Bone marrow (tissue), 2 donors: ENCODE measurements around the gene RABGAP1.

Source experiments
- DNase-seq, 2 donors: peaks; one replicate each; lab custom pipeline; 2025; lab: John Stamatoyannopoulos, UW

RABGAP1 gene

GRCh38 chr9:123008909-123009308 is 68.1 kb downstream of the RABGAP1 start:
- no peak for DNase-seq

GRCh38 chr9:123011380-123011779 is 70.6 kb downstream of the RABGAP1 start:
- no peak for DNase-seq

DNA sequence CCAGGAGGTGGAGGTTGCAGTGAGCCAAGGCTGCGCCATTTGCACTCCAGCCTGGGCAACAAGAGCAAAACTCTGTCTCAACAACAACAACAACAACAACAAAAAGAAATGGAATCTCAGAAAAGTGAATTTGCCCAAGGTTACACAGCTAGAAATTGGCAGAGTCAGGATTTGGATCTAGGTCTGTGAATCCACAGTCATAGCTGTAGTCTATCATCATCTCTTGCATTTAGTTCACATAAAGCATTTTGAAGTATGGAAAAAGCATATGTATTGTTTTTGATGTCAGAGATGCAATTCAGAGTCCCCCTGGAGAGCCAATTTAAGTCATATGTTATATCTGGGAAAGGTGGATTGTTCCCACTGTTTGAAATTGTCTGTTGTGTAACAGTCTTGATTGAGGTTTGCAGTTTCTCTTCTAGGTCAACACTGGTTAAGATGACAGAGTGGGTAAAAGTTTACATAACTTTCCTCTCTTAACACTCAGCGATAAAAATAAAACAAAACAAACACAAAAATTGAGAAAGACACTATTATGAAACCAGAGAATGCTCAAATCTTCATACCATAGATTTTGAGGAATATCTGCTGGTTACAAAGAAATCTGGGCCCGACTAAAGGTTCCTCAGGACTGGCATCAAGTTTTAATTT is 71.2 kb downstream of the RABGAP1 start:
- DNase-seq, result no peak

DNA sequence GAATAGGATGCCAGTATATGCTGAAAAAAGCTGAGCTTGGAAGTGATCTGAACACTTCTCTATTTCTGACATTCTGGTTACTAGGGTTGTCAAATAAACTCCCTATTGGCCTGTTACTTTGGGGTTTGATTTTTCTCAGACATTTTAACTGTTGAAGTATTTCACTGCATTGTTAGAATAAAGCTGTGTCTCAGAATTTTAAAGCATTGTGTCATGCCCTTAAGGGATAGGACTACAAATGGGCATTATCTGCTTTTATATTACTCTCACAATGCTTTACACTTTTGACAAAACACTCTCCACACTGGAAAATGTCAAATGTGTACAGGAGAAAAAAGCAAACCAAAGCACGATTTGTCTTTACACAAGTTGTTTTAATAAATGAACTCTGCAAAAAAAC is 75.8 kb downstream of the RABGAP1 start:
- DNase-seq, result no peak

DNA sequence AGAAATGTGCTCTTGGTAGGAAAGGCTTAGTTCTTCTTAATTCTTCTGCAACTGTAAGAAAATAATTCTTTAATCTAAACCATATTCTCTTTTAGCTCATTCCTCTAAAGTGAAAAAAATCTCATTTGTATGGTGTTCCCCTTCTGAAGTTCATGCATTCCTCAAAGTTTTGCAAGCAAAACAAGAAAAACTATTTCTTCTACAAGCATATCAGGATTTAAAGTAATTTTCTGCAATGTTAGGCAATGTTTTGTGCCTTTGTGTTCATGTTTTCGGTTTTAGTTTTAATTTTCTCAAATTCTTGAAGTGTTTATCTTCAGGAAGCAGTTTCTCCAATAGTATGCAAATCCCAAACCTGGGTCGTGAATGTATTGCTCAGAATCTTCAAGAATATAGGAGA is 80.0 kb downstream of the RABGAP1 start:
- DNase-seq, result no peak

DNA sequence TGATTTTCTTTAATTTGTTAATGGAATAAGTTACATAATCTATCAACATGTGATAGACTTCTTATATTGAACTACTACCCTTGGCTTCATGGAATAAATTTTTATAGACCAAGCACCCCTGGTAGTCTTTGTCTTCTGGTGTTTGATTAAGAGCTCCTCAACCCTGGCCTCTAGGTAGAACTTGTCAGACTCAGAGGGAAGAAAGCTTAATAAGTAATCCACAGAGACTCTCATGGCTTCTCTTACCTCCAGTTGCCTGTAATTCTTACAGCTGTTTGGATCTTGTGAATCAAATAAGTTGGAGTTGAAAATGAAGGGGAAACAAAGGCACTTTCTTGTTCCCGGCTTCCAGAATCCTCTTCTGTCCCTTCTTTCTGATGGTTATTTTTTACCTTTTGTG is 85.6 kb downstream of the RABGAP1 start:
- DNase-seq, result no peak

DNA sequence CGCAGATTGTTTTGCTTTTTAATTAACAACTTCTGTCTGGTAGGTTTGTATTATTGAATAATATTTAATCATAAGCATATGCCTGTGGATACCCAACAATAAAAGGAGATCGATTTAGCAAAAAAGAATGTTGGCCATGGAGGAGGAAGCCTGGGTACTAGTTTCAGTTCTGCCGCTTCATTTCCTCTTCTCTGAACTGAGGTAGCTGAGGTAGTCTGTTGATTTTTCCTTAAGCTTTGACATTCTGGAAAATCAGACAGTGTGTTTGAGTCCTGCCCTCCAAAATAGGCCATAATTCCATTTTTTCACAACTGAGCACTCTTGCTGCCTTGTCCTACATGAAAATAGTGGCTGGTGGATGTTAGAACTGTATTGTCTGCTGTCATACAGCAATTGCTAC is 86.7 kb downstream of the RABGAP1 start:
- DNase-seq, result no peak

DNA sequence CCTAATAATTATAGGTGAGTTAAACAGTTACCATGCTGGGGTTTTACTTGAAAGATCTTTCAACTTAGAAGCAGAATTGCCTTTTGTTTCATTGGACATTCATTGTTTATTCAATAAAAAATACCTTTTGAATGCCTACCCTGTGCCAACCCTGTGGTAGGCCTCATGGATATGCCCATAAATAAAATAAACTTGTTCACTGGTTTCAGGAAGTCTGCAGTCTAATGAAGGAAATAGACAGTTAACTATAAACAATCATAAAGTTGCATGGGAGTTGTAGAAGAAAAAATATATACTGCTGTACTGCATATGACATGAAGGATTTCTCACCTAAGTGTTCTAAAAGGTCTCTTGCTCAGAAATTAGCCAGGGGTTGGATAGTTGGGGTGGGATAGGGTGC is 87.3 kb downstream of the RABGAP1 start:
- DNase-seq, result no peak

GRCh38 chr9:123028973-123029372 is 88.2 kb downstream of the RABGAP1 start:
- no peak for DNase-seq

DNA sequence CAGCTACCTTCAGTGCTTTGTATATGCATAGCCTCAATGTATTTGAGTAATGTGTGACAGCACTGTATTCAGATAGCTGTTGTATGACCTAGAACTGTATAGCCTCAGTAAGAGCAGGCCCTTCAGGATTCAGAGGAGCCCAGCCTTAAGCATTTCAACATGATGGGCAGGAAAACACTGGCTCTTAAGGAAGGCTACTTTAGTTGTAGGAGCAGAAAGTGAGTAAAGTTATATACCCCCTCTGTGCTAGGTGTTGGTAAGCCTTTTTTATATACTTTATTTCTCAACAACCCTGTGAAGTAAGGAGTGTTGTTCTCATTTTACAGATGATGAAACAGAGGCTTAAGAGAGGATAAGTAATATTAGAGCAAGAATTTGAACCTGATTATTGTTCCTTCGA is 91.1 kb downstream of the RABGAP1 start:
- DNase-seq, result no peak

DNA sequence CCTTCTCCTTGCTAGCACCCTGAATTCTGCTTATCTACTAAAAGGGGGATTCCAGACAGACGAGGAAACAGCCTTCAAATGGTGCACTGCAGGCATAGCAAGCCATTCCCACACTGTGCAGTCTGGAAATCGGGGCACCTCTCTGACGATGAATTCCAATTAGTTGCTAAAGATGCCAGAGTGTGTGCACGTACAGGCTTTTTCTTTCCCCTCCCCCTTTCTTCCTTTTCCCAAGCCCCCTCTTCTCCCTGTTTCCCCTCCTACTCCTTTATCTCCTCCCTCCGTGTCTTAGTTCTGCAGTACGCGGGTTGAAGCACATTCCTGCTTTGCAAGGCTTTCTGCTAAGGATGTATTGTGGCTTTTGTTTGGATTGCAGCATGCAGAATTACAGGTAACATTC is 92.5 kb downstream of the RABGAP1 start, which contains the start of gene GPR21:
TSS of gene GPR21 (plus strand) at position 316 of the 400 bp plus-strand sequence. CDS start 900 bp downstream, outside the sequence.
- DNase-seq, result no peak

DNA sequence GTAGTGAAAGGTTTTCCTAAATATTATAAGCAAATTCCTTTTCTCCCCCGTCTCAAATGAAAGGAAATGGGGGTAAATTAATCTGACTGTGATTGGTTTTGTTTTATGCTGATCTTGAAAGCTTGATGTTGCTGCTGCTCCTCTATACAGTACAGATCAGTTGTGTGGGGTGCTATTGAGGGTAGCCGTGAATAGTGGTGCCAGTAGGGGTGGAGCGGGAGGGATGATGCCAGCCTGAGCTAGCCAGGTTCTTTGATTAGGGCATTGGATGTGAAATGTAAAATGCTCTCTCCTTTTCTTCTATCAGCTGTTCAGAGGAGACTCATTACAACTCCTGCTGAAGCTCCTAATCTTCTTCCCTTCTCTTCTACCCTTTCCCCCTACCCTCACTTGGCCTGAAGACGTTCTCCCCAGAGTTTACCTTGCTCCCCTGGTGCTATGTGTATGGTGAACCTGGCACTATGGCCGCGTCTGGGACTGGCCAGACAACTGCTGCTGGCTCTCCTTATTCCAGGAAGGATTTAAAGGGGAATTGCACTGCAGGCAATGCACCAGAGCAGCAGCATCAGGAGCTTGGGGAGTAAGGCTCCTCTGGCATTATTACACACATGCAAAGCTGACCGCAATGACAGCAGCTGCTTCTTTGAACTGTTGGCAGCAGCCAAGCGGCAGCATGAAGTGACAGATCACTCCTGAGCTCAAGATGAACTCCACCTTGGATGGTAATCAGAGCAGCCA is 93.2 kb downstream of the RABGAP1 start:
- no peak for DNase-seq

DNA sequence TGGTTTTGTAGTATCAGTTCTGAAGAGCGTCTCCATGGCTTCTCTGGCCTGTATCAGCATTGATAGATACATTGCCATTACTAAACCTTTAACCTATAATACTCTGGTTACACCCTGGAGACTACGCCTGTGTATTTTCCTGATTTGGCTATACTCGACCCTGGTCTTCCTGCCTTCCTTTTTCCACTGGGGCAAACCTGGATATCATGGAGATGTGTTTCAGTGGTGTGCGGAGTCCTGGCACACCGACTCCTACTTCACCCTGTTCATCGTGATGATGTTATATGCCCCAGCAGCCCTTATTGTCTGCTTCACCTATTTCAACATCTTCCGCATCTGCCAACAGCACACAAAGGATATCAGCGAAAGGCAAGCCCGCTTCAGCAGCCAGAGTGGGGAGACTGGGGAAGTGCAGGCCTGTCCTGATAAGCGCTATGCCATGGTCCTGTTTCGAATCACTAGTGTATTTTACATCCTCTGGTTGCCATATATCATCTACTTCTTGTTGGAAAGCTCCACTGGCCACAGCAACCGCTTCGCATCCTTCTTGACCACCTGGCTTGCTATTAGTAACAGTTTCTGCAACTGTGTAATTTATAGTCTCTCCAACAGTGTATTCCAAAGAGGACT is 94.2 kb downstream of the RABGAP1 start:
- no peak for DNase-seq

- DNase-seq, result no peak
Measured at GRCh38 chr9:123035791-123036190, 95.0 kb downstream of the RABGAP1 start.

DNA sequence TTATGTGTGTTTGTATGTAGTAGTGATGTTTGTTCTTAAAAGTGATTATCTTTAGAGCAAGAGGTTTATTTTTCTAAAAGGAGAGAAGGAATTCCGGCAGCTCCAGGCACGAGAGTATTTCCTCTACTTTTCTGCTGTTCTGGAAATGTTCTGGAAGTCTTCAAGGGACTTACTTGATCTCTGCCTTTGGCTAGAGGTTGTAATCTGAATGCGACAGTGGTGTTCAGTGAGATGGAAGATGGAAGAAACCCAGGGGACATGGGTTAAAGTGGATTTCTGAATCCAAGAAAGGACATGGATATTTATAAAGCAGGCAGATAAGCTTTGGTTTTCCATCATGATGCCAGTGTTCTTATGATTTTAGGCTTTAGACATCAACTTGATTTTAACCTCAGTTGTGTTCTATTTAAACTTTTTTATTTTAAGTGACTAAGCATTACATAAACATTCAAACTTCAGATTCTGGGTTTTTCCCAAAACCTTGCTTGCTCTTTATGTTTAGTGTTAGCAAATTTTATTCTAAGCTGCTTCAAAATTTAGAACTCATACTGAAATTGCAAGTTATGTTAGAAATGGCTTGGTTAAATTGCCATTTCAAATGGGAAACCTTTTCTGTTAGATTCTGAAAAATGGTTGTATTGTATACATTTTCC is 96.2 kb downstream of the RABGAP1 start:
- DNase-seq, result no peak

- no peak for DNase-seq
Measured at GRCh38 chr9:123039617-123040219, 98.9 kb downstream of the RABGAP1 start.

GRCh38 chr9:123040801-123041200 is 100.0 kb downstream of the RABGAP1 start:
- no peak for DNase-seq

GRCh38 chr9:123041489-123041888 is 100.7 kb downstream of the RABGAP1 start:
- no peak for DNase-seq

- no peak for DNase-seq
Measured at GRCh38 chr9:123043081-123043939, 102.5 kb downstream of the RABGAP1 start.

GRCh38 chr9:123044586-123044985 is 103.8 kb downstream of the RABGAP1 start:
- no peak for DNase-seq
